Measurements from ENCODE around the gene ZNF490.
"Not testable (repeated sequence)": the region's sequence is repeated elsewhere in the genome, so short reads cannot be mapped to it uniquely, and the experiment has no call there.

The ZNF490 gene

DNA sequence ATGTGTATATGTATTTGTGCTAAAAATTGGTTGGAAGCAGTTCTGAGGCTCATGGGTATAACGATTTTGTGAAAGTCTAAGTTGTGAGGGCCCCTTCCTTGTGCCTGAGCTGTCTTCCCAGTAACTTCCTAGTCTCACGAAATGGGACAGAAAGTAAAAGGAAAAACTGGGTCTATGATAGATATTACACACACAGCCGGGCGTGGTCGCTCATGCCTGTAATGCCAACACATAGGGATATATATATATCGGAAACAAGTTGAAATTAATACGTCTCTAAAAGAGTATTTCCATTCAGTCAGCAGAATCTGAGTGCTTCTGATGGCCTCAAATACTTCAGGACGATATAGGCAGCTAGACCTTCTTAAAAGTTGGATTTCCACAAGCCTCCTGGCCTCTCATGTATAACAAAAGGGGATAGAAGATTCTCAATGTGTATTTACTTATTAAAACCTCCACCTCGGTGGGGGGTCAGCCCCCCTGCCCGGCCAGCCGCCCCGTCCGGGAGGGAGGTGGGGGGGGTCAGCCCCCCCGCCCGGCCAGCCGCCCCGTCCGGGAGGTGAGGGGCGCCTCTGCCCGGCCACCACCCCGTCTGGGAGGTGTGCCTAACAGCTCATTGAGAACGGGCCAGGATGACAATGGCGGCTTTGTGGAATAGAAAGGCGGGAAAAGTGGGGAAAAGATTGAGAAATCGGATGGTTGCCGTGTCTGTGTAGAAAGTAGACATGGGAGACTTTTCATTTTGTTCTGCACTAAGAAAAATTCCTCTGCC lies 10.8 kb upstream of the ZNF490 start:
- not testable (repeated sequence) for DNase-seq, ATAC-seq

DNA sequence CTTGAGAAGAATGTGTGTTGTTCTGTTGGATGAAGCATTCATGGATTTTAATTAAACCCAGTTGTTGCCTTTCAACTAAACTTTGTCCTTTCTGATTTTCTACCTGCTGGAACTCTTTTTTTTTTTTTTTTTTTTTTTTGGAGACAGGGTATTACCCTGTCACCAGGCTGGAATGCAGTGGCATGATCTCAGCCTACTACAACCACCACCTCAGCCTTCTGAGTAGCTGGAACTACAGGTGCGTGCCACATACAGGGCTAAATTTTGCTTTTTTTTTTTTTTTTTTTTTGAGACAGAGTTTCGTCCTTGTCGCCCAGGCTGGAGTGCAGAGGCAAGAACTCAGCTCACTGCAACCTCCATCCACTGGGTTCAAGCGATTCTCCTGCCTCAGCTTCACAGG lies 7.0 kb upstream of the ZNF490 start:
- no peak for DNase-seq
- ATAC-seq: no peak

DNA sequence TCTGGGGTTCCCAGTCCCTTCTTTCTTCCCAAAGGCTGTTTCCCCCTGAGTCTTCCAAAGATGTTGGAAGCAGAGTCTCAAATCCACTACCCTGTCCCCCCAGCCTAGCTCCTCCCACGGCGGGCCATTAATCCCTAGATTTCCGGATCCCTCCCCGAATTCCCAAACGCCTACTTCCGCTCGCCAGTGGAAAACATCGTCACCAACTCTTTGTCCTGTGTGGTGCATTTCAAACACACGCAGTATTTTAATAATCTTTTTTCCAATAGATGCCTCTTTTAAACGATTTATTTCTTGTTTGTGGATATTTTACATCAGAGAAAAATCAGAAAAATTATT lies 717 bp upstream of the ZNF490 start:
- ATAC-seq (no peak), DNase-seq (no peak)

DNA sequence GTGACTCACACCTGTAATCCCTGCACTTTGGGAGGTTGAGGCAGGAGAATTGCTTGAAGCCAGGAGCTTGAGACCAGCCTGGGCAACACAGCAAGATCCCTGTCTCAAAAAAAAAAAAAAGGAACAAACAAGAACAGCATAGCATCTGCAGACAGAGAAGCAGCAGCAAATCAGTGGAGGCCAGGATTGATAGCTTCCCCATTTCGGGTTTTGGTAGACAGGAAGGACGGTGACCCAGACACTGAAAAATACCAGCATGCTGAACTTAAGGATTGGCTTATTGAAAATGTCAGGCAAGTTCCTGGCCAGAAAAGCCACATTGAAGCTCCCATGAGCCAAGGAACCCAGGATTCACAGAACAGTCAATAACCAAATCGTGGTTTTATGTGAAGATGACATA lies 3.0 kb downstream of the ZNF490 start:
- ATAC-seq: no peak

DNA sequence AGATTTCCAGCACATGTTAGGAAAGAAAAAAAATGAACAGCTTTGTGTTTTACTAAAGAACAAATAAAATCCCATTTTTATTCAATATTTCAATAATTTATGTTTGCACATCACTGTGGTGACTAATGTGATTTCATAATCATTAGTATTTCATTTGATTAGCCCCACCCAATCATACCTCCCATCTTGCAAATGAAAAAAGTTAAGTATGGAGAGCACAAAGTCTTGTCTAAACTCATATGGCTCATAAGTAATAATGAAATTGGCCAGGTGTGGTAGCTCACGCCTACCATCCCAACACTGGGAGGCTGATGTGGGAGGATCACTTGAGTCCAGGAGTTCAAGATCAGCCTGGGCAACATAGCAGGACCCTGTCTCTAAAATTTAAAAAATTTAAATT lies 3.8 kb downstream of the ZNF490 start:
- DNase-seq: no peak
- ATAC-seq: no peak

More for the DNA sequence above, 3.0 kb downstream of the ZNF490 start:
- no peak for DNase-seq

DNA sequence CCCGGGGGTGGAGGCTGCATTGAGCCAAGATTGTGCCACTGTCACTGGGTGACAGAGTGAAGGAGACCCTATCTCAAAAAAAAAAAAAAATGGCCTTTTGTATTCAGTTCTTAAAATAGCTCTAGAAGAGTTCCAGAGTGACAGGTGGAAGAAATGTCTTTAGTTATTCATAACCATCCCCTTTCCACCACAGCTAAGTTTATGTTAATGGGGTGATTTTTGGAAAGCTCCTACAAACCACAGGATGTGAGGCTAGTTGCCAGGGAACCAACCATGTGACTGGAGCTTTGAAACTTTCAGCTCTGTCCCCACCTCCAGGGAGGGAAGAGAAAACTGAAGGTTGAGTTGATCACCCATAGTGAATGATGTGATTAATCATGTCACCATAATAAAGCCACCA lies 6.9 kb downstream of the ZNF490 start:
- DNase-seq: peak; percentile 58
- ATAC-seq: peak; percentile 97

DNA sequence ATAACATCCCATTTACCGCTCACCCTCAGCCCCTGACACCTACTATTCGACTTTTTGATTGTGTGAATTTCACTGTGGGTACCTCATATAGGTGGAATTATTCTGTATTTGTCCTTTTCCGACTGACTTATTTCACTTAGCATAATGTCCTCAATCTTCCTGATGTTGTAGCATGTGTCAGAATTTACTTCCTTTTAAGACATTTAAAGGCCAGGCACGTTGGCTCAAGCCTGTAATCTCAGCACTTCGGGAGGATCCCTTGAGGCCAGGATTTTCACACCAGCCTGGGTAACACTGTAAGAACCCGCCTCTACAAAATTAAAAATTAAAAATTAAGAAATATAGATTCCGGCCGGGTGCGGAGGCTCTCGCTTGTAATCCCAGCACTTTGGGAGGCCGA lies 13.0 kb downstream of the ZNF490 start:
- ATAC-seq (no peak), DNase-seq (no peak)

DNA sequence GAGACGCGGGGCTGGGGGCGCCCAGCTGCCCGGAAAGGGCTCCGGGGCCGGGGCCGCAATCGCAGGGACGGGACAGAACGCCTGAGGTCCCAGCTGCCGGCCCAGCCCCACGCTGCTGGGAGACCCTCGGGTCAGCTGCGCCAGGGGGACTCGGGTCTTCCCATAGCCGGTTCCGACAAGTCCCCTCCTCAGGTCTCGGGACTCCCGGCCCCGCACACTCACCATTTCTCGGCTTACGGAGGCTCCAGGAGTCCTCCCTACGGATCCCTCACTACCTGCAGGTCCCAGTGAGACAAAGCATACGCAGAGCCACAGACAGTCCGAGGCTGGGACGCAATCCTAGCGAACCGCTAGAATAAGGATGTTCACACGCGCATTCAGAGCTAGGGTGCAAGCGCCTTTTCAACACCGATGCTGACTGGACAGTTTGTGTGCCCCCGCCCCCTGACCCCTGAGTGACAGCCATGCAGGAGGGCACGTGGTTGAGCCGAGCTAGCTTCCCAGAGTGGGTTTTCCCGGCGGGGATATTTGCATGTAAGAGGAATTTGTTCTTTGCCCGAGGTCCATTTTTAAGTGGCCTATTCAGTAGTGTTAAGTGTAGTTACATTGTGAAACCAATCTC lies 13.6 kb downstream of the ZNF490 start:
- ATAC-seq (no peak), DNase-seq (no peak)

DNA sequence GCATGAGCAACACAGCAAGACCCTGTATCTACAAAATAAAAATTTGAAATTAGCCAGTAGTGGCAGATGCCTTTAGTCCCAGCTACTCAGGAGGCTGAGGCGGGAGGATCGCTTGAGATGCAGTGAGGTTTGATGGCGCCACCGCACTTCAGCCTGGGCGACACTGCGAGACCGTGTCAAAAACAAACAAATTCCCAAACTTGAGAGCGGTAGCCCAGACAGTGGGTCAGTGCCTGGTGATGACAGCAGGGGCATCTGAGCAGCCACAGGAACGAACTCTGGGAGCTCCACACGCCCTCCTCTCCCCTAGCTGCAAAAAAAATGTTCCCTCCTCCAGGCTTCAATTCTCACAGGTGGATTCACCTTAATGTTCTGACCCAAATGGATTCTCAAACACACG lies 14.1 kb downstream of the ZNF490 start:
- DNase-seq (no peak), ATAC-seq (no peak)

DNA sequence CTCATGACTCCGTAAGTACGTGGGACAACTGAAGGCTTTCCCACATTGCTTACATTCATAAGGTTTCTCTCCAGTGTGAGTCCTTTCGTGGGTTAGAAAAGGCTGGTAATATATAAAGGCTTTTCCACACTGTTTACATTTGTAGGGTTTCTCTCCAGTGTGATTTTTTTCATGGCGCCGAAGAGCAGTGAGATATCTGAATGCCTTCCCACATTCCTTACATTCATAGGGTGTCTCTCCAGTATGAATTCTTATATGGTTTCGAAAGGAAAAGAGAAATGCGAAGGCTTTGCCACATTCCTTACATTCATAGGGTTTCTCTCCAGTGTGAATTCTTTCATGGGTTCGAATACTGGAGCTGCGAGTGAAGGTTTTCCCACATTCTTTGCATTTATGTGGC lies 29.5 kb downstream of the ZNF490 start:
- ATAC-seq (no peak), DNase-seq (no peak)

DNA sequence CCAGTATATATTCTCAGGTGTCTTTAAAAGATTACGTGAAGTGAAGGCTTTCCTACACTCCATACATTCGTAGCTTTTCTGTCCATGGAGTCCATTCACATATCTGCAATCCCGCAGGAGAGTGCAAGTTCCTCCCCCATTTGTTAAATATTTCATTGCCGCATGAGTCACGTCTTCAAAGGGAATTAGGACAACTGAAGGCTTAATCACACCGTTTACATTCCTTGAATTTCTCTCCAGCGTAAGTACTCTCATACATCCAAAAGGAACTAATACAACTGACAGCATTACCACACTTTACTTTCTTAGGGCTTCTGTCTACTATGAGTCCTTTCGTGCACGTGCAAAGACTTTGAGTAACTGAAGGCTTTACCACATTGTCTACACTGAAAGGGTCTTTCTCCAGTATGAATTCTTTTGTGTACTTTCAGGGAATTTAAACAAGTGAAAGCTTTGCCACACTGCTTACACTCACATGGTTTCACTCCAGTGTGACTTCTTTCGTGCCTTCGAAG lies 30.4 kb downstream of the ZNF490 start:
- no peak for DNase-seq
- no peak for ATAC-seq

DNA sequence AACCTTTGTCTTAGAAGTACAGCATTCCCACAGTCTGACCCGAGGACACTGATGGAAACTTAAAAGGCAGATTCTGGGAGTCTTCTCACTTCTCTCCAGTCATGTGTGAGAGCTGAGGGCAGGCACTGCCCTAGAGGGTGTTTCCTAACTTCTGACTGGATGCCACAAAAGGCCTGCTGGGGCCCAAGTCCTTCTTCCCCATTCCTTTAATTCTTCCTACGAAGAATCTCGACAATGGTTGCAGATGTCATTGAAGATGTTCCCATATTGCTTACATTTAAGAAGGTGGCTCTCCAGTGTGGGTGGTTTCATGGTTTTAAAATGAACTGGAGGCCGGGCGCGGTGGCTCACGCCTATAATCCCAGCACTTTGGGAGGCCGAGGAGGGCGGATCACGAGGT lies 32.0 kb downstream of the ZNF490 start:
- DNase-seq (no peak), ATAC-seq (no peak)

DNA sequence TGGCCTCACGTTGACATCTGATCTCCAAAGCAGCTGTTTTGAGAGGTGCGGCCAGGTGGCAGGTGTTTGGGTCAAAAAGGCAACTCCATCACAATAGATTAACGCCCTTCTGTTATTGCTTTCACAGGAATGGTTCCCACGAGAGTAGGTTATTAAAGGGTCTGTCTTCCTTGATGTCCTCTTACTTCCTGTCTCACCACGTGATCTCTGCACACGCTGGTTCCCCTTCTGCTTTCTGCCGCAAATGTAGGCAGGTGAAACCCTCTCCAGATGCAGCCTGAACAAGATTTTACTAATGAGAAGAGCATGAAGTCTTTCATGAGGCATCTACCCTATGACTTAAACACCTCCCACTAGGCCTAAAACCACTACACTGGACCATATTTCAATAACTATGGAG lies 36.6 kb downstream of the ZNF490 start:
- DNase-seq (no peak), ATAC-seq (no peak)

DNA sequence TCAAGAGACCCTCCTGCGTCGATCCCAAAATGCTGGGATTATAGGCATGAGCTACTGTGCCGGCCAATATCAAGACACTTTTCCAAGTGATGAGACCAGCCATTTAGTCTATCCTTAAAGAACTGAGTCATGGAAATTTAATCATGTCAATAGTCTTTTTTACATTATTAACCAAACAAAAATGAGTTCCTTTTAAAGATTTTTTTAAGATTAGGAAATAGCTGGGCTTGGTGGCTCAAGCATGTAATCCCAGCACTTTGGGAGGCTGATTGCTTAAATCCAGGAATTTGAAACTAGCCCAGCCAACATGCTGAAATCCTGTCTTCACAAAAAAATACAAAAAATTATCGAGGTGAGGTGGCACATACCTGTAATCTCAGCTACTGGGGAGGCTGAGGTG lies 42.7 kb downstream of the ZNF490 start:
- DNase-seq: no peak
- no peak for ATAC-seq

DNA sequence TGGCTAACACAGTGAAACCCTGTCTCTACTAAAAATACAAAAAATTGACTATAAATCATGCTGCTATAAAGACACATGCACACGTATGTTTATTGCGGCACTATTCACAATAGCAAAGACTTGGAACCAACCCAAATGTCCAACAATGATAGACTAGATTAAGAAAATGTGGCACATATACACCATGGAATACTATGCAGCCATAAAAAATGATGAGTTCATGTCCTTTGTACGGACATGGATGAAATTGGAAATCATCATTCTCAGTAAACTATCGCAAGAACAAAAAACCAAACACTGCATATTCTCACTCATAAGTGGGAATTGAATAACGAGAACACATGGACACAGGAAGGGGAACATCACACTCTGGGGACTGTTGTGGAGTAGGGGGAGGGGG lies 44.2 kb downstream of the ZNF490 start:
- DNase-seq: not testable (repeated sequence)

DNA sequence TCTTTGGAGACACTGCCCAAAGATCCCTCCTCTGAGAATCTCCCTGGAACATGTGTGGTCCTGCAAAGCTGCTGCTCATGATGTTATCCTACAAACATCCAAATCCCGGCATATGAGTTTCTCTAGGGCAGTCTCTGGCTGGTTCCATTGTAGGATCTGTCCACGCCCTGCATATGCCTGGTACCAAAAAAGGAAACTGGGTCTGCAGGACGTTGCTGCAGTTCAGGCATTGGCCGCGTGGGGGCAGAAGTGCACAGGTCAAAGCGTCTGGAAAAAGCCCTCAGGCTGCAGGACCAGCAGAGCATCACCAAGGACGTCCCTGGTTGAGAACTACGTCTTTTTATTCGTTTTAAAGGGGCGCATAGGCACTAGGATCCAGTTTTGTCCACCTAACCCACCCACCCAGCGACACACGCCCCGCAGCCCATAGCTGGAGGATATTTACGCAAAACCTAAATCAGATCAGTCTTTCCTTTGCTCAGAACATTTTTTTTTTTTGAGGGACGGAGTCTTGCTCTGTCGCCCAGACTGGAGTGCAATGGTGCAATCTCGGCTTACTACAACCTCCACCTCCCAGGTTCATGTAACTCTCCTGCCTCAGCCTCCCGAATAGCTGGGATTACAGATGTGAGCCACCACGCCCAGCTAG lies 46.5 kb downstream of the ZNF490 start:
- ATAC-seq (peak; percentile 94), DNase-seq (peak; percentile 95)

More for the DNA sequence above, 44.2 kb downstream of the ZNF490 start:
- ATAC-seq: not testable (repeated sequence)

DNA sequence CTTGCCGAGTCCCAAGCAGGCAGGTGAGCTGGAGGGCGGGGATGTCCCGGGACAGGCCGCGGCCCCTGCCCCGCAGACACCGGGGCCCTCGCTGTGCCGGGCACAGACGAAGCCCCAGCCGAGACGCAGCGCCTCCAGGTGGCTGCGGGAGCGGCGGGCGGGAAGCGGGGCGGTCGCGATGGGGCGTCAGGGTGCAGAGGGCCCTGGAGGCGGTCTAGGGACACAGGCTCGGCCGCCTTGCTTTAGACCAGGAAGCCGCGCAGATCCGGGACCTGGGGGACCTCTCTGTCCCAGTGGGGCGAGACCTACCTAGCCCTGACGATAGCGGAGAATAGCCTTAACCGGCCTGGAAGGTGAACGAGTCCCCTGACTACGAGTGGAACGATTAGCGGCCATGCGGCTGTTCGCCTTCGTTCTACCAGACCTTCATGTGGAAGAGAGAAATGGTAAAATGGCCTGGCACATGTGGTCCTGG lies 55.1 kb downstream of the ZNF490 start:
- ATAC-seq: no peak
- DNase-seq: no peak

DNA sequence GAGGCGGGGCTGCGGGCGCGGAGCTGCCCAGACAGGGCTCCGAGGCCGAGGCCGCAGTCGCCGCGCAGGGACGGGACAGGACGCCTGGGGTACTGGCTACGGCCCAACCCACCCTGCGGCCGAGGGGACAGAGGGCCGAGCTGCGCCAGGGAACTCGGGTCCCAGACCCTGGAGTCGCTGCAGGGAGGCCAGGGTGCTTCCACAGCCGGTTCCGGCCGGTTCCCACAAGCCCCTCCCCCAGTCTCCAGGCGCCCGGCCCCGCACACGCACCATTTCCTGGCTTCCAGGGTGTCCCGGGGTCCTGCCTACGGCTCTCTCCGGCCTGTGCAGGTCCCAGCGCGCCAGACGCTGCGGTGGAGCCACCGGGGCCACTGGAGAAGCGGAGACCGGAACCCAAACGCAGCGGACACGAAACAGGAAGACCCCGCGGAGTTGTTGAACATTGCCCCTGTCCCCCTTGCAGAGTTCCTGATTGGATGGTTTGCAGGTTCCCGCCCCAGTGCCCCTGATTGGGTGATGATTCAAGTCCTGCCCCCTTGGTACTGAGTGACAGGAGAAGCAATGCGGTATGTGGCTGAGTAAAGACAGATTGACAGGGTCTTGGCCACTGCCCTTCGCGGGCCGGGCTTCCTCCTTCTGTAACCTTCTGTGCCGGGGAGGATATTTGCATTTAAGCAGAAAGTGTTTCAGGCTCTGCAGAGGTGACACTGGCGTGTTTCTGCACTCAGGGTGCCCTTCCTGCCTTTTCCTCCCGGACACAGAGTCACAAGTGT lies 59.4 kb downstream of the ZNF490 start, which contains the start of gene ZNF564:
Gene ZNF564, minus strand, starts transcription at position 423 of the 773 bp plus-strand sequence. Its CDS starts 150 bp downstream, at position 273.
- ATAC-seq (peak; percentile 100), DNase-seq (peak; percentile 89)

DNA sequence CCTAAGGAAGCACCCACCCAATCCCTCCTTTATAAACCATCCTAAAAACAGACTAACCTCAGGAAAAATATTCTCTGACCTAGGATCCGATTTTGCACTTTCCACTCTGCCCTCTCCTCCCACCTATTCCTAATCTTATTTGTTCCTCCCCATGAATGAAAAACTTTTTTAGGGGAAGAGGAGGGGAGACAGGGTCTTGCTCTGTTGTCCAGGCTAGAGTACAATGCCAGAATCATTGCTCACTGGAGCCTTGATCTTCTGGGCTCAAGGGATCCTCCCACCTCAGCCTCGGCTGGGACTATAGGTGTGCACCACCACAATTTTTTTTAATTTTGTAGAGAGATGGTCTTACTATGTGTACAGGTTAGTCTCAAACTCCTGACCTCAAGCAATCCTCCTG lies 63.7 kb downstream of the ZNF490 start:
- no peak for DNase-seq
- no peak for ATAC-seq

DNA sequence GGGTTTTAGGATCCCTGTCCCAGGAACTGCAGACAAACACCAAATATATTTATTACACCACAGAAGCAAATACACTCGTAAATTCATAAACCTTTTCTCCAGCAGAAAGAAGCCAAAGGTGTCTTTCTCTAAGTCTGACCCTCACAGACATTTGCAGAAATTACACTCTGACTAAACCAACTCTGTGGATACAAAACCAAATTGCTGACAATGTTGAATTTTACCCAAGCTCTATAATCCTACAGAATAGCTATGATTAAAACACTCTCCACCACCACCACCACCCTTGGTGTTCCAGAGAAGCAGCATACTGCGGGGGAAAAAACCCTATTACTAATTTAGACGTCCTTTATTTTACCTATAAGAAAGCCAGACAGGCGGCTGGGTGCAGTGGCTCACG lies 64.5 kb downstream of the ZNF490 start:
- ATAC-seq: no peak
- DNase-seq: no peak

DNA sequence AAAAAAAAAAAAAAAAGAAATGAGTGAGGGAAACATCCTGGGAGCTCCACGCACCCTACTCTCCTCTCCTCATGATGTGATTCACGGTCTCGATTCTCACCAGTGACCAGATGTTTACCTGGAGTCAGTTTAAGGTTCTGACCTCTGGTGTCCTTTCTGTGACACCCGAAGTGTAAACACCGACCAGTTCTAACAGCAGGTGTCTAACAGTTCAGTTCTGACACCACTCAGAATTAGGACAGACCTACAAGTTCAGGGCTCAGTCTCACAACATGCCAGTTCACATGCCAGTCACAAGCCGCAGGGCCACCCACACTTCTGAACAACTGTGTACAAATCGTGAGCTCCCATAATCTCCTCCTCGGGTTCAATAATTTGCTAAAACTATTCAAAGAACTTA lies 65.3 kb downstream of the ZNF490 start:
- DNase-seq (no peak), ATAC-seq (no peak)

DNA sequence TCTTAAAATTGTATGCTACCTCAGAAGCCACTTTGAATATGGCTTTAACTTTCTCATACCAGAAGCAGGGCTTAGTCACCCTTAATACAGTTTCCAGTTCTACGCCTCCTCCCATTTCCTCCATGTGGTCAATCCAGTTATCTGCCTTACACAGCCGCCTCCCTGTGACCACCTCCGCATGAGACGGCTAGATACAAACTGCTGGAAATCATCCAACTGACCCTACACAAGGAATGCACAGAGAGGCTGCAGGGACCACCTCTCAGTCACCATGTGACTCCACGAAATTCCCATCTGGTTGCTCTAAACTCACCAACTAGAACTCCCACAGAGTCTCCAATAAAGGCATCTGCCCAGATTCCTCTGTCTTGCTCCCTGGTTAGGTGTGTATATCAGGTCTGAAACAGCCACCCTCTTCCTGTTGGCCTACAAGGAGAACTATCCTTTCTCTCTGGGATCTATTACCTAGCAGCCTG lies 66.2 kb downstream of the ZNF490 start:
- peak; percentile 50 for ATAC-seq

More for the DNA sequence above, 66.2 kb downstream of the ZNF490 start:
- DNase-seq: no peak

All from stimulated activated naive CD8-positive, alpha-beta T cell treated with anti-CD3 and anti-CD28 coated beads, Interleukin-15, Interleukin-2, amounts not matched to agents 100 U/mL and 50 U/mL, for 24 hours (primary cell).